Gastroesophageal sphincter (tissue), 4 donors: Measurements from ENCODE around the gene PPP1R13B. TPM values are rescaled to one million over a fixed set of nuclear protein-coding genes. Genes with fewer than 3 reads are reported as not detected.

Experiments
- ATAC-seq: fragments of 150-250 bp; one replicate; pipeline ENCODE4 v1.9.1; 2016; ENCODE audit warnings: mild to moderate bottlenecking, moderate library complexity
- H3K27ac ChIP-seq, 4 donors: fragments of 200-600 bp; sonication (generic) in 3 of 4; 1 replicate in 3 of 4; 2 replicates in 1 of 4; pipeline ENCODE4 v1.5.1; 2016 to 2019
- H3K27me3 ChIP-seq: fragments of 200-600 bp; sonication (generic); one replicate; pipeline ENCODE4 v1.5.1; 2019
- H3K36me3 ChIP-seq, 2 donors: fragments of 200-600 bp; sonication (generic); one replicate each; pipeline ENCODE4 v1.5.1; 2019; ENCODE audit warnings: control low read depth in 1 of 2
- H3K4me1 ChIP-seq, 3 donors: fragments of 200-600 bp; sonication (generic); 1 replicate in 2 of 3; 2 replicates in 1 of 3; pipeline ENCODE4 v1.5.1; 2016 to 2019; ENCODE audit warnings: control low read depth in 2 of 3
- H3K4me3 ChIP-seq, 2 donors: fragments of 200-600 bp; sonication (generic); one replicate each; pipeline ENCODE4 v1.5.1; 2019; ENCODE audit warnings: mild to moderate bottlenecking in 1 of 2, moderate library complexity in 1 of 2
- H3K9me3 ChIP-seq, 3 donors: fragments of 200-600 bp; sonication (generic); one replicate each; pipeline ENCODE4 v1.5.1; 2017 to 2019; ENCODE audit warnings: control low read depth in 2 of 3
- EP300 ChIP-seq: sonication (generic); formaldehyde crosslinking; IDR thresholded peaks from one replicate; pipeline ENCODE4 v1.6.1; 2017; ENCODE audit warnings: antibody characterized with exemption, mild to moderate bottlenecking
- POLR2A ChIP-seq, 2 donors: fragments of 450-650 bp; IDR thresholded peaks; one replicate each; pipeline ENCODE4 v1.6.1; 2017; ENCODE audit warnings: antibody characterized with exemption in 2 of 2, mild to moderate bottlenecking in 2 of 2, moderate library complexity in 1 of 2
- POLR2AphosphoS5 ChIP-seq: sonication (generic); formaldehyde crosslinking; IDR thresholded peaks from one replicate; pipeline ENCODE4 v1.6.1; 2017; ENCODE audit warnings: antibody characterized with exemption
- WGBS, 2 donors: methylation state at CpG; one replicate each; pipeline ENCODE4 v1.1.5; 2018; ENCODE audit warnings: low coverage in 1 of 2; 5-methylcytosine and 5-hydroxymethylcytosine counted together
- total RNA-seq, 4 donors: library from RNA; depleted of rRNA; stranded (reverse); fragments of >200 nt; gene quantifications; one replicate each; pipeline ENCODE4 v1.1.0, GENCODE V29; 2016
- TF ChIP-seq, protein P1 (sequence below), 4 experiments: fragments of 200-600 bp in 2 of 4; fragments of 450-650 bp in 2 of 4; sonication (generic) in 1 of 4; IDR thresholded peaks; one replicate each; pipeline ENCODE4 v1.5.1; 2017 to 2019; ENCODE audit warnings: antibody characterized with exemption in 4 of 4, mild to moderate bottlenecking in 2 of 4, moderate library complexity in 2 of 4

PPP1R13B gene
- total RNA-seq, 4 donors from 2014 or later: 13.9 to 24.8 (median 17.5) TPM

DNA sequence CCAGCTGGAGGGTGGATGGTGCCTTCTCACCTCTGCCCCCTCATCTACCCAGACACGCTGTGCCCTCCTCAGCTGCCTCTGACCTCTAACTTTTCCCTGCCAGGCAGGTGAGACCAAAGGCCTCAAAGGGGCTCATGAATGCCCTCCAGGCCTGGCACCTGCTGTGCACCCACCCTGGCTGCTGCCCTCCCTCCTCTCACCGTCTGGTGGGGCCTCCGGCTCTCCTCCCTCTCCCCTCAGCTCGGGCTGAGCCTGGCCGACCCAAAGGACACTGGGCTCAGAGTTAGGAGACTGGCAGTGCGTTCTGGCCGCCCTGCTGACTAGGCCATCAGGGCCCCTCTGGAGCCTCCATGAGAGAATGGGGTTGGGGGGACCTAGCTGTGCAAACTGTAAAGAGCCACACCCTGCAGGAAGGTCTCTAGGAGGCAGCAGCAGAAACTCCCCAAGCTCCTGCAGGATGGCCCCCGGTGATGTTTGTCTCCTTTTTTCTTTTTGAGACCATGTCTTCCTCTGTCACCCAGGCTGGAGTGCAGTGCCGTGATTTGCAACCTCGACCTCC lies 40.3 kb upstream of the PPP1R13B start:
- H3K4me1 ChIP-seq: peaks cover 0 to 3% (median 0%) of the 10 kb centered on the region in 3 donors
- no peak overlapping the region for H3K4me3 ChIP-seq
- WGBS, 2 donors: 73 to 87% methylated on average over 3 of the region's 10 CpGs
- H3K9me3 ChIP-seq: no peaks in the 10 kb centered on the region
- H3K27ac ChIP-seq: no peak overlapping the region
- H3K27me3 ChIP-seq: no peaks in the 10 kb centered on the region
- no peak for TF ChIP-seq POLR2AphosphoS5
- TF ChIP-seq POLR2A (IDR thresholded peaks at IDR 0.05): no peak
- TF ChIP-seq, protein P1, sequence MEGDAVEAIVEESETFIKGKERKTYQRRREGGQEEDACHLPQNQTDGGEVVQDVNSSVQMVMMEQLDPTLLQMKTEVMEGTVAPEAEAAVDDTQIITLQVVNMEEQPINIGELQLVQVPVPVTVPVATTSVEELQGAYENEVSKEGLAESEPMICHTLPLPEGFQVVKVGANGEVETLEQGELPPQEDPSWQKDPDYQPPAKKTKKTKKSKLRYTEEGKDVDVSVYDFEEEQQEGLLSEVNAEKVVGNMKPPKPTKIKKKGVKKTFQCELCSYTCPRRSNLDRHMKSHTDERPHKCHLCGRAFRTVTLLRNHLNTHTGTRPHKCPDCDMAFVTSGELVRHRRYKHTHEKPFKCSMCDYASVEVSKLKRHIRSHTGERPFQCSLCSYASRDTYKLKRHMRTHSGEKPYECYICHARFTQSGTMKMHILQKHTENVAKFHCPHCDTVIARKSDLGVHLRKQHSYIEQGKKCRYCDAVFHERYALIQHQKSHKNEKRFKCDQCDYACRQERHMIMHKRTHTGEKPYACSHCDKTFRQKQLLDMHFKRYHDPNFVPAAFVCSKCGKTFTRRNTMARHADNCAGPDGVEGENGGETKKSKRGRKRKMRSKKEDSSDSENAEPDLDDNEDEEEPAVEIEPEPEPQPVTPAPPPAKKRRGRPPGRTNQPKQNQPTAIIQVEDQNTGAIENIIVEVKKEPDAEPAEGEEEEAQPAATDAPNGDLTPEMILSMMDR (IDR thresholded peaks at IDR 0.05): no peak
- no peaks in the 10 kb centered on the region for H3K36me3 ChIP-seq
- ATAC-seq: no peak

DNA sequence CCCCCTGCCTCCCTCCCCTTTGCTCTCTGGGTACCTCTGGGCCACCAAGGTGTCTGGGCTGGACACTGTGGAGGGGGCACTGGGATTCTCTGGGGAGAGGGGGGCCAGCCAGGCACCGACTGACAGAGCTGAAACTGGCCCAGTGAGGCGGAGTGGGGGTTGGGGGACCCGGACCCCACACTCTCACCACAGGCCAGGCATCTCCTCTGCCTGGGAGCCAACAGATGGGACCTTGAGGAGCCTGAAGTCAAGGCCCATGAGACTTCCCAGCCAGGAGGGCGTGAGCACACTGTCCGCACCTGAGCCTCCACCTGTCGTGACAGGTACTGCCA lies 39.8 kb upstream of the PPP1R13B start:
- Histone ChIP-seq H3K4me3 (no peak overlapping the region), H3K27ac (no peak overlapping the region), H3K4me1 (peaks cover 0 to 8% (median 5%) of the 10 kb centered on the region in 3 donors), H3K9me3 (no peaks in the 10 kb centered on the region), H3K27me3 (no peaks in the 10 kb centered on the region), H3K36me3 (no peaks in the 10 kb centered on the region)
- no peak for ATAC-seq
- TF ChIP-seq POLR2AphosphoS5 (no peak), POLR2A (IDR thresholded peaks at IDR 0.05) (no peak), EP300 (no peak)
- TF ChIP-seq, protein P1 (IDR thresholded peaks at IDR 0.05): no peak
- 100% methylated on average over 2 of the region's 6 CpGs; no CpG with 5 or more reads in 1 of the 2 donors for WGBS, 2 donors

DNA sequence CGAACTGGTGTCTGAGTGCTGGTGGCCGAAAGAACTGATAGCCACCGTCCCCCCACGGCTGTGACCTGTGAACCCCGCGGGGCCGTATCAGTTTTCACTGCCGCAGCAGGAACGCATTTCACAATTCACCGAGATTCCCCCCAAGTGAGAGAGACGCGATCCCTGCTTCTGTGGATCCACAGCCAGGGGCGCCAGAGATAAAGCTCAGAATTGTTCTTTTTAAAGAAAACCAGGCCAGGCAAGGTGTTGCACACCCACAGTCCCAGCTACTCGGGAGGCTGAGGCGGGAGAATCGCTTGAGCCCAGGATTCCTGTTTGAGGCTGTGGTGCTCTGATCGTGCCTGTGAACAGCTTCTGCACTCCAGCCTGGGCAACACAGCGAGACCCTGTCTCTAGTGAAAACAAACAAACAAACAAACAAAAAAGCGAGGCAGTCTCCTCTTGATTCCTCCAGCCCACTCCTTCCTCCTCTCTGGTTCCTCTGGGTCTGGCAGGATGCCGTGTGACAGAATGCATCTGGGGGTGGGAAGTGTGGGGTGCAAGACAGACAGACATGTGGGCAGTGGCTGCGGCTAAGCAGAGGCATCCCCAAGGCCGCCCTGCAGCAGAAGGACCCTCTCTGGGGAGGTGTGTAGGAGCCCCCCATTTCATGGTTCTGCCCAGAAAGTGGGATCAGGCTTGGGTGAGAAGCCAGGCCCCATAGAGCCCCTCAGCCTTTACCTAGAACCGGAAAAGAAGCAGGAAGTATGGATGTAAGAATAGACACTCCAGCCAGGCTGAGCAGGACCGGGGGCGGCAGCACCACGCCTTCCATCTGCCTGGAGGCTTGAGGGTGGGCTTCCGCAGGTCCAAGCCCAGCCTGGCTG lies 39.2 kb upstream of the PPP1R13B start:
- ATAC-seq: no peak
- WGBS, 2 donors: 56 to 61% methylated on average over 3 to 13 of the region's 27 CpGs

DNA sequence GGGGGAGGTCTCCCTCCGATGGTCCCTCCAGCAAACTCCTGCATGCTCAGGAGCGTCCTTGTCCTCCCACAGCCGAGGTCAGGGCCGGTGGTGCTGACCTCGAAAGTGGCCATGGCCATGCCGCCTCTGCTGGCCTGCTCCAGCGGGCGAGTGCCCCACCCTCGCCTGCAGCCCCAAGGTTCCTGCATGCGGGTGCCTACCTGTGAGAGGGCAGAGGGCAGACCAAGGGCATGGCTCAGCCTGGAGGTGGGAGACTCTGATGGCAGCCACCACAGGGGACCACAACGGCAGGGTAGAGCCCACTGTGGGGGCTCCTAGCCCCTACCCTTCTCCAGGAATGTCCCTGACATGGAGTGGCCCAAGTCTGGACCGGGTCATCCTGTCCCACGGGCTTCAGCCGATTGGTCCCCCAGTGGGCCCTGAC lies 38.1 kb upstream of the PPP1R13B start:
- H3K27ac ChIP-seq: no peak overlapping the region
- no peak for ATAC-seq
- no peaks in the 10 kb centered on the region for H3K9me3 ChIP-seq
- WGBS, 2 donors: 94% methylated on average over 3 of the region's 14 CpGs; no CpG with 5 or more reads in 1 of the 2 donors
- H3K4me3 ChIP-seq: no peak overlapping the region
- no peaks in the 10 kb centered on the region for H3K27me3 ChIP-seq
- TF ChIP-seq, protein P1 (IDR thresholded peaks at IDR 0.05): no peak
- TF ChIP-seq POLR2A (IDR thresholded peaks at IDR 0.05): no peak
- no peak for TF ChIP-seq POLR2AphosphoS5
- no peak for TF ChIP-seq EP300
- H3K4me1 ChIP-seq: peaks cover 0 to 24% (median 21%) of the 10 kb centered on the region in 3 donors
- H3K36me3 ChIP-seq: no peaks in the 10 kb centered on the region

More for the DNA sequence above, 39.2 kb upstream of the PPP1R13B start:
- Histone ChIP-seq H3K4me1 (peaks cover 0 to 14% (median 11%) of the 10 kb centered on the region in 3 donors), H3K4me3 (no peak overlapping the region), H3K27me3 (no peaks in the 10 kb centered on the region), H3K36me3 (no peaks in the 10 kb centered on the region), H3K27ac (no peak overlapping the region), H3K9me3 (no peaks in the 10 kb centered on the region)
- TF ChIP-seq POLR2AphosphoS5 (no peak), POLR2A (IDR thresholded peaks at IDR 0.05) (no peak)

DNA sequence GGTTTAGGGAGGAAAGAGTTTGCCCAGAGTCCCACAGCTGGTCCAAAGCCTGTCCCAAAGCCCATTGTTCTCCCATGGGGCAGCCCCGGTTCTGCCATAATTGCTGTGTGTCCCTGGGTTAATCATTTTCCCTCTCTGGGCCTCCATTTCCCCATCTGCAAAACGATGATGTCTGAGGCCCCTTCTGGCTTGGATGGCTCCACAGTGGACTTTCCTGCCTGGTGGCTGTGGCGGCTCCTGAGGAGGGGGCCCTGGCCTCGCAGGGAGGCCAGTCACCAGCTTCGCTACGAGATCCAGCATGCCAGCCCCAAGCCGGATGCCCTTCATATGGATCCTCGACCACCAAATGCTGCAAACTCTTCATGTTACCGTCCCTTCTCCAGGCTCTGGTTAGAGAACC lies 37.5 kb upstream of the PPP1R13B start:
- Histone ChIP-seq H3K36me3 (no peaks in the 10 kb centered on the region), H3K27me3 (no peaks in the 10 kb centered on the region), H3K27ac (no peak overlapping the region), H3K9me3 (no peaks in the 10 kb centered on the region), H3K4me1 (peaks cover 1 to 31% (median 28%) of the 10 kb centered on the region in 3 donors), H3K4me3 (no peak overlapping the region)
- 100% methylated on average over 1 of the region's 9 CpGs; no CpG with 5 or more reads in 1 of the 2 donors for WGBS, 2 donors
- TF ChIP-seq, protein P1 (IDR thresholded peaks at IDR 0.05): no peak
- TF ChIP-seq POLR2A (IDR thresholded peaks at IDR 0.05): no peak
- TF ChIP-seq EP300: no peak
- TF ChIP-seq POLR2AphosphoS5: no peak
- no peak for ATAC-seq
